NCI-H2227 treated with DMSO at 0.1 percent for 48 hours (cell line): ENCODE data around the gene LRRC2.

Source experiments
- DNase-seq: peaks from one replicate; lab custom pipeline; 2025; lab: John Stamatoyannopoulos, UW

LRRC2 gene

GRCh38 chr3:46479021-46479420 lies 87.1 kb downstream of the LRRC2 start:
- no peak for DNase-seq

- no peak for DNase-seq
Measured at GRCh38 chr3:46478341-46478740, 87.8 kb downstream of the LRRC2 start.

- DNase-seq: no peak
Measured at GRCh38 chr3:46477756-46478155, 88.3 kb downstream of the LRRC2 start.

GRCh38 chr3:46477145-46477544 lies 89.0 kb downstream of the LRRC2 start:
- no peak for DNase-seq

GRCh38 chr3:46472736-46473135 lies 93.4 kb downstream of the LRRC2 start:
- no peak for DNase-seq

GRCh38 chr3:46471371-46471914 lies 94.7 kb downstream of the LRRC2 start:
- DNase-seq: no peak

- DNase-seq: no peak
Measured at GRCh38 chr3:46470831-46471230, 95.3 kb downstream of the LRRC2 start.

- DNase-seq: no peak
Measured at GRCh38 chr3:46469680-46470357, 96.3 kb downstream of the LRRC2 start.

GRCh38 chr3:46468753-46469600 lies 97.1 kb downstream of the LRRC2 start:
- DNase-seq: no peak

GRCh38 chr3:46467562-46467961 lies 98.5 kb downstream of the LRRC2 start:
- no peak for DNase-seq

GRCh38 chr3:46466871-46467403 lies 99.2 kb downstream of the LRRC2 start:
- DNase-seq: no peak

GRCh38 chr3:46466273-46466672 lies 99.8 kb downstream of the LRRC2 start:
- DNase-seq: no peak
